WTC11 (cell line): ENCODE results near the gene LRRIQ1. TPM values are rescaled to one million over a fixed set of nuclear protein-coding genes. Genes with fewer than 3 reads are reported as not detected.

Source experiments
- ATAC-seq: fragments of 200-7000 bp; cut with Tn5 transposase; 2 replicates; pipeline ENCODE4 v1.10.0; 2021; ENCODE audit warnings: mild to moderate bottlenecking, moderate library complexity
- CTCF ChIA-PET: fragments of 300-600 bp; sonication (Branson Sonifier 250); formaldehyde crosslinking; loops from one replicate; lab custom pipeline; 2021; ENCODE audit warnings: antibody characterized with exemption; lab: Charles Lee
- POLR2A ChIA-PET: fragments of 350-600 bp; sonication (Branson Sonifier 250); formaldehyde crosslinking; loops from one replicate; lab custom pipeline; 2021; ENCODE audit warnings: antibody characterized with exemption; lab: Charles Lee
- DNase-seq: peaks from one replicate; pipeline ENCODE4 v3.0.0; 2021; ENCODE audit warnings: low spot score
- H3K27ac Mint-ChIP-seq: 2 replicates; pipeline ENCODE4 v1.8.0; 2021; ENCODE audit warnings: mixed read lengths
- H3K27me3 Mint-ChIP-seq: 2 replicates; pipeline ENCODE4 v1.8.0; 2021; ENCODE audit warnings: low read depth, mild to moderate bottlenecking, moderate library complexity, mixed read lengths
- H3K36me3 Mint-ChIP-seq: 2 replicates; pipeline ENCODE4 v1.8.0; 2021; ENCODE audit warnings: mixed read lengths
- H3K4me1 Mint-ChIP-seq: 2 replicates; pipeline ENCODE4 v1.8.0; 2022; ENCODE audit warnings: mixed read lengths
- H3K4me3 Mint-ChIP-seq: 2 replicates; pipeline ENCODE4 v1.8.0; 2021; ENCODE audit warnings: mild to moderate bottlenecking, moderate library complexity, mixed read lengths
- H3K9me3 Mint-ChIP-seq: 2 replicates; pipeline ENCODE4 v1.8.0; 2021; ENCODE audit warnings: mixed read lengths
- AFF4 ChIP-seq: sonication (generic); formaldehyde crosslinking; IDR thresholded peaks from 2 replicates; pipeline ENCODE4 v1.8.1; 2023; ENCODE audit warnings: mild to moderate bottlenecking, missing genetic modification reagents, borderline replicate concordance
- ATF2 ChIP-seq: sonication (generic); formaldehyde crosslinking; IDR thresholded peaks from 2 replicates; pipeline ENCODE4 v1.8.1; 2022; ENCODE audit warnings: low read depth, missing genetic modification reagents, borderline replicate concordance
- ELF4 ChIP-seq: sonication (generic); formaldehyde crosslinking; IDR thresholded peaks from 2 replicates; pipeline ENCODE4 v1.8.1; 2022; ENCODE audit warnings: low read depth, mild to moderate bottlenecking, moderate library complexity, missing genetic modification reagents
- FOXP1 ChIP-seq: sonication (generic); formaldehyde crosslinking; IDR thresholded peaks from 2 replicates; pipeline ENCODE4 v1.8.0; 2022; ENCODE audit warnings: missing genetic modification reagents, mild to moderate bottlenecking, moderate library complexity, borderline replicate concordance
- FOXP4 ChIP-seq: sonication (generic); formaldehyde crosslinking; IDR thresholded peaks from 2 replicates; pipeline ENCODE4 v1.8.0; 2022; ENCODE audit warnings: mild to moderate bottlenecking, missing genetic modification reagents
- HMGA2 ChIP-seq: fragments of 250-450 bp; sonication (Bioruptor Pico); IDR thresholded peaks from 2 replicates; pipeline ENCODE4 v1.4.0; 2021; ENCODE audit warnings: mild to moderate bottlenecking, moderate library complexity
- NR2C2 ChIP-seq: sonication (generic); formaldehyde crosslinking; IDR thresholded peaks from 2 replicates; pipeline ENCODE4 v1.8.0; 2022; ENCODE audit warnings: mild to moderate bottlenecking, missing genetic modification reagents
- RELA ChIP-seq: sonication (generic); formaldehyde crosslinking; IDR thresholded peaks from 2 replicates; pipeline ENCODE4 v1.8.1; 2022; ENCODE audit warnings: missing genetic modification reagents, mild to moderate bottlenecking, borderline replicate concordance
- SMAD3 ChIP-seq: sonication (generic); formaldehyde crosslinking; IDR thresholded peaks from 2 replicates; pipeline ENCODE4 v1.8.0; 2022; ENCODE audit warnings: missing genetic modification reagents, mild to moderate bottlenecking, borderline replicate concordance
- STAT6 ChIP-seq: sonication (generic); formaldehyde crosslinking; conservative IDR thresholded peaks from 2 replicates; pipeline ENCODE4 v1.8.1; 2023; ENCODE audit warnings: mild to moderate bottlenecking, low read depth, missing genetic modification reagents, moderate library complexity
- TCF7 ChIP-seq: sonication (generic); formaldehyde crosslinking; IDR thresholded peaks from 2 replicates; pipeline ENCODE4 v1.8.0; 2022; ENCODE audit warnings: mild to moderate bottlenecking, low read depth, missing genetic modification reagents, moderate library complexity
- TEAD4 ChIP-seq: sonication (generic); formaldehyde crosslinking; IDR thresholded peaks from 2 replicates; pipeline ENCODE4 v1.8.0; 2022; ENCODE audit warnings: mild to moderate bottlenecking, missing genetic modification reagents
- ZMAT4 ChIP-seq: fragments of 250-450 bp; sonication (Bioruptor Pico); IDR thresholded peaks from 2 replicates; pipeline ENCODE4 v1.9.0; 2021; ENCODE audit warnings: mild to moderate bottlenecking
- ZNF121 ChIP-seq: sonication (generic); formaldehyde crosslinking; IDR thresholded peaks from 2 replicates; pipeline ENCODE4 v1.8.0; 2023; ENCODE audit warnings: missing genetic modification reagents
- ZNF317 ChIP-seq: sonication (generic); formaldehyde crosslinking; IDR thresholded peaks from 2 replicates; pipeline ENCODE4 v1.8.1; 2023; ENCODE audit warnings: low read depth, mild to moderate bottlenecking, moderate library complexity, missing genetic modification reagents, borderline replicate concordance
- total RNA-seq: library from RNA; stranded (reverse); gene quantifications from 3 replicates; pipeline ENCODE4 v1.2.3, GENCODE V29; 2021

The LRRIQ1 gene
- total RNA-seq, 1 experiment from 2014 or later, result 1.3 TPM

- TF ChIP-seq STAT6 (CRISPR knock-in tag), result no peak
- TF ChIP-seq ELF4 (CRISPR knock-in tag), result no peak
These were observed 59.4 kb downstream of the LRRIQ1 start (continued) for GRCh38 chr12:85095501-85095900.

- CTCF ChIA-PET, result no interaction called here
- Mint-ChIP-seq H3K27ac (peak overlapping the region; percentile 68; the same call in 1 of the 2 replicates), H3K4me3 (no peak overlapping the region), H3K27me3 (no peaks in the 10 kb centered on the region), H3K4me1 (peaks cover 11% of the 10 kb centered on the region), H3K36me3 (no peaks in the 10 kb centered on the region), H3K9me3 (no peaks in the 10 kb centered on the region)
- peak; percentile 38; the same call in 1 of the 2 replicates for ATAC-seq
- DNase-seq, result no peak
- TF ChIP-seq SMAD3 (CRISPR knock-in tag) (no peak), ZNF121 (CRISPR knock-in tag) (no peak)
- POLR2A ChIA-PET, result no interaction called here
These were observed 94.5 kb downstream of the LRRIQ1 start for GRCh38 chr12:85130646-85131045.

GRCh38 chr12:85138833-85139232, 102.7 kb downstream of the LRRIQ1 start:
- Mint-ChIP-seq H3K27ac (no peak overlapping the region), H3K36me3 (no peaks in the 10 kb centered on the region), H3K9me3 (no peaks in the 10 kb centered on the region), H3K27me3 (no peaks in the 10 kb centered on the region), H3K4me1 (peaks cover 8% of the 10 kb centered on the region), H3K4me3 (no peak overlapping the region)
- ChIA-PET CTCF (no interaction called here), POLR2A (no interaction called here)
- ATAC-seq, result no peak
- TF ChIP-seq FOXP1 (CRISPR knock-in tag) (no peak), RELA (CRISPR knock-in tag) (no peak), NR2C2 (CRISPR knock-in tag) (no peak), ATF2 (no peak), AFF4 (no peak), ZNF317 (CRISPR knock-in tag) (no peak), TCF7 (no peak), ZMAT4 (CRISPR knock-in tag) (no peak), TEAD4 (CRISPR knock-in tag) (no peak), FOXP4 (CRISPR knock-in tag) (no peak), HMGA2 (CRISPR knock-in tag) (no peak)
- DNase-seq, result no peak
